ENCODE measurements around the gene PRKCB.

DNA sequence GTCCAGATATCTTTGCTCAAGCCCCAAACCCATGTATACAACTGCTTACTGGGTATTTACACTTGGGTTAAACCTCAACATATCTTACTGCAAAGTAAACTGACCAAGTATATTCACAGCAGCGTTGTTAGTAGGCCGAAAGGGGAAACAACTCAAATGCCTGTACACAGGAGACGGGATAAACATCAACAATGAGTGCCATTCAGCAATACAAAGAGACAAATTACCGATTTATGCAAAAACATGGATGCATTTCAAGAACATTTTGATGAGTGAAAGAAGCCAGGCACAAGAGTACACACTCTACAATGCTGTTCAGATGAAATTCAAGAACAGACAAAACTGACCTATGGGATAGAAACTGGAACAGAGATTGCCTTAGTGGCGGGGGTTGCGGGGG, 284.0 kb downstream of the PRKCB start:
- TF ChIP-seq CTCF (IDR thresholded peaks at IDR 0.05): no peak
- no peak for TF ChIP-seq POLR2AphosphoS5 (IDR thresholded peaks at IDR 0.05)
